GM18861 (cell line): Measurements from ENCODE around the gene ATP2A3.
"Not testable (repeated sequence)": the region's sequence is repeated elsewhere in the genome, so short reads cannot be mapped to it uniquely, and the experiment has no call there.

Experiments
- ATAC-seq: cut with Tn5 transposase; IDR thresholded peaks from one replicate; pipeline ENCODE4 v1.9.1; 2021; ENCODE audit not compliant: unreplicated experiment

ATP2A3 gene

DNA sequence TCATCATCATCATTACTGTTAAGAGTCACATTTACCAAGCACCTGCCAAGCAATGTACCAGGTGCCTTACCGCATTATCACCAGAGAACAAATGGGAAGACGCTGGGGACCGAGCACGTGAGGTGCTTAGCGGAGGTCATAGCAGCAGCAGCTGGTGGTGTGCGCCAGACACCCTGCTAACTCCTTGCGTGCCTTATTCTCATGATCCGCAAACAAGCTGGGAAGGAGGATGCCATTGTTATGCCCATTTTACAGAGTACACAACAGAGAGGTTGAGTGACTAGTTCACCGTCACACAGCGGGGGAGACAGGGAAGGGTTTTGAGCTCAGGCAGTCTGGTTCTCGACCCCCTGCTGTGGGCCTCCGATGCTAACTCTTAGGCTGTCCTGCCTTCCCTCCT, 7.3 kb downstream of the ATP2A3 start:
- no peak for ATAC-seq

- no peak for ATAC-seq
Measured at GRCh38 chr17:3956327-3956957, 7.8 kb downstream of the ATP2A3 start.

DNA sequence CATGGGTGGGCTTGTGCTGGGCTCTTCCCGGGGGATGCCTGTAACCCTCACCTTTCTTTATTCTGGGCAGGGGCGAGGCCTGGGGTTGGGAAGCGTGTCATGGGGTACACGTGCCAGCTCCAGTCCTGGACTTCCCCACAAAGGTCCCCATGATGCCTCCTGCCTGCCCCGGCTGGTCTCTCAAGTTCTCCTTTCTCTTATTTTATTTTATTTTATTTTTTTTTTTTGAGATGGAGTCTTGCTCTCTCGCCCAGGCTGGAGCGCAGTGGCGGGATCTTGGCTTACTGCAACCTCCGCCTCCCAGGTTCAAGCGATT, 8.6 kb downstream of the ATP2A3 start:
- no peak for ATAC-seq

- no peak for ATAC-seq
Measured at GRCh38 chr17:3954976-3955672, 9.1 kb downstream of the ATP2A3 start.

DNA sequence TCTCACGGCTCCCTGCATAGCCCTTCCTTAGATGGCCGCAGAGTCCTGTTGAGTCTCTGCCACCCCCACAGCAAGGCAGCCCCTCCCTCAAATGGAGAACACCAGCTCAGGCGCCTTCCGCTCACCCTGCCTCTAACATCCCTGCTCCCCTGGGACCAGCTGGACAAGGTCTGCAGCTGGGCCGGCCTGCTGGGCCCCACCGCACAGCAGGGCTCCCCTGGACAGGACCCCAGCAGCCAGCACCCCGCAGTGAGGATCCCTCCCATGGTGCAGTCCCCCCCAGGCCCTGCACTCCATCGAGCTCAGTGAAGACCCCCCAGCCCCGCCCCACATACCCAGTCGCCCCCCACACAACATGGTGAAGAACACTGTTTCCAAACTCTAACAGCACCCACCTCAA, 10.2 kb downstream of the ATP2A3 start:
- no peak for ATAC-seq

DNA sequence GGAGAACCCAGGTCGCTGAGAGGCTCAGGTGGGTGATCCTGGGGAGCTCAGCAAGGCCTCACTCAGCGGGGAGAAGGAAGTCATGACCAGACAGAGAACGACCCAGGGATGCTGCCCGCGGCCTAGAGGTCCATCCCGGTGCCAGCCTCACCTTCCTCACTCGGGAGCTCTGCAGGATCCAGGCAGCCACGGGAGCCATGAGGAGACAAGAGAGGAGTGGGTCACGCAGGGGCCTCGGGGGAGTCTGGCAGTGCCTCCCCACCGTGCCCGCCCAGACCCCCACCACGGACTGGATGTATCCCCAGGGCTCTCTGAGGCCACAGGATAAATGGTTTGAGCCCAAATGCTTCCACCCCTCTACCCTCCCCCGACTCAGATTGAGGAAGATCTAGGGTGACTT, 10.7 kb downstream of the ATP2A3 start:
- ATAC-seq, result no peak

DNA sequence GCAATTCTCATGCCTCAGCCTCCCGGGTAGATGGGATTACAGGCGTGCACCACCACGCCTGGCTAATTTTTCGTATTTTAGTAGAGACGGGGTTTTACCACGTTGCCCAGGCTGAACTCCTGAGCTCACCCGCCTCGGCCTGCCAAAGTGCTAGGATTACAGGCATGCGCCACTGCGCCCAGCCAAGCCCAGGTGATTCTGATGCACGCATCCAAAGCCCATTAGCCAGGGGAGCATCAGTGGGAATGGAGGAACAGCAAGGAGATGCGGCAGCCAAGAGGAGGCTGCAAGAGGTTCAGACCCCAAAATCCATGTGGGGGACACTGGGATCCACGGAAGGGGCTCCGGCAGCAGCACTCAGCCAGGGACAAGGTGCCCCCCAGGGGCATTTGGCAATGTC, 12.1 kb downstream of the ATP2A3 start:
- ATAC-seq, result no peak

GRCh38 chr17:3951420-3951819, 12.8 kb downstream of the ATP2A3 start:
- no peak for ATAC-seq

- ATAC-seq, result no peak
Measured at GRCh38 chr17:3951003-3951402, 13.2 kb downstream of the ATP2A3 start.

- ATAC-seq, result no peak
Measured at GRCh38 chr17:3950584-3950983, 13.7 kb downstream of the ATP2A3 start.

DNA sequence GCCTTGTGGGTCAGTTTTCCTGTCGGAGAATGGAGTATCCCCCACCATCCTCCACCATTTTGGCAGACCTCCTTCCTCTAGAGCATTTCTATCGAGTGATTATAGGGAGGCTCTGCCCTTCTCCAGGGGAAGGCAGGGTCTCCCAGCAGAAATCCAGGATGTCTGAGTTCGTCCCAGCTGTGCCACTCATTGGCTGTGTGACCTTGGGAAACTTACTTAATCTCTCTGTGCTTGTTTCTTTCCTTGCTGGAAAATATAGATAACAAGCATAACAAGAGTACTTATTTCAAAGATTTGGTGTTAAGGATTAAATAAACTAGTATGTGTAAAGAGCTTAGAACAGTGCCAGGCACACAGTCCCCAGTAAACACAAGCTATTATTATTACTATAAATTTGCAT, 14.8 kb downstream of the ATP2A3 start:
- no peak for ATAC-seq

- ATAC-seq, result not testable (repeated sequence)
Measured at GRCh38 chr17:3948551-3948950, 15.7 kb downstream of the ATP2A3 start.

DNA sequence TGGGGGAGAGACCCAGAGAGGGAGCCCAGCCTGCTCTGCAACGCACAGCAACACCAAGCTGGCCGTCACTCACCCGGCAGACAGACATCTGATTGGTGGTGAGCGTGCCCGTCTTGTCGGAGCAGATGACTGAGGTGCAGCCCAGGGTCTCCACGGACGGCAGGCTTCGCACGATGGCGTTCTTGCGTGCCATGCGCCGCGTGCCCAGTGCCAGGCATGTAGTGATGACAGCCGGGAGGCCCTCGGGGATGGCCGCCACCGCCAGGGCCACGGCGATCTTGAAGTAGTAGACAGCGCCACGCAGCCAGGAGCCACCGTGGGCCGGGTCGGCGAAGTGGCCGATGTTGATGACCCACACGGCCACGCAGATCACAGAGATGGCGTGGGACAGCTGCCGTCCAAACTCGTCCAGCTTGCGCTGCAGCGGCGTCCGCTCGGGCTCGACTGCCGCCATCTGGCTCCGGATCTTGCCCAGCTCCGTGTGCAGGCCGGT, 16.9 kb downstream of the ATP2A3 start:
- no peak for ATAC-seq

DNA sequence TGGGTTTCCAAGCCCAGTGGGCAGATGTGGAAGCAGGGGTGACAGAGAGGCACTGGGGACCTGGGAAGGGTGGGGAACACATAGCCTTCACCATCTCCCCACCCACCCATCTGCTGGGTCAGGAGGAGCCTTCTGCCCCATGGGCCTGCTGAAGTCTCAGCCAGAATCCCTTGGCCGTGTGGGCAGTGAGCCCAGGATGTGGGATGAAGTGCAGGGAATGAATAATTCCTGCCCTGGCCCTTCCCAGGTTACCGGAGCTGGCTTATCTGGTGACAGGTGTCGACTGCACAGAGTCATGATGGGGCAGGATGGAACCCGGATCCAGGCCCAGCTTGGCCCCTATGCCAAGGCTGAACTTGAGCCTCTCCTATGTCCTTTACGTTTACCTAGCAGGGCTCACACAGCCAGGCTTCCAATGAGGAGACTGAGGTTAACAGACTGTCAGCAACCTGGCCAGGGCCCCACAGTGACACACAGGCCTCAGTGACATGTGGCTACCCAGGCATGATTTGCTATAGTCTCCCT, 17.5 kb downstream of the ATP2A3 start:
- ATAC-seq, result no peak

- no peak for ATAC-seq
Measured at GRCh38 chr17:3944485-3945388, 19.5 kb downstream of the ATP2A3 start.

- no peak for ATAC-seq
Measured at GRCh38 chr17:3943240-3943891, 20.9 kb downstream of the ATP2A3 start.

DNA sequence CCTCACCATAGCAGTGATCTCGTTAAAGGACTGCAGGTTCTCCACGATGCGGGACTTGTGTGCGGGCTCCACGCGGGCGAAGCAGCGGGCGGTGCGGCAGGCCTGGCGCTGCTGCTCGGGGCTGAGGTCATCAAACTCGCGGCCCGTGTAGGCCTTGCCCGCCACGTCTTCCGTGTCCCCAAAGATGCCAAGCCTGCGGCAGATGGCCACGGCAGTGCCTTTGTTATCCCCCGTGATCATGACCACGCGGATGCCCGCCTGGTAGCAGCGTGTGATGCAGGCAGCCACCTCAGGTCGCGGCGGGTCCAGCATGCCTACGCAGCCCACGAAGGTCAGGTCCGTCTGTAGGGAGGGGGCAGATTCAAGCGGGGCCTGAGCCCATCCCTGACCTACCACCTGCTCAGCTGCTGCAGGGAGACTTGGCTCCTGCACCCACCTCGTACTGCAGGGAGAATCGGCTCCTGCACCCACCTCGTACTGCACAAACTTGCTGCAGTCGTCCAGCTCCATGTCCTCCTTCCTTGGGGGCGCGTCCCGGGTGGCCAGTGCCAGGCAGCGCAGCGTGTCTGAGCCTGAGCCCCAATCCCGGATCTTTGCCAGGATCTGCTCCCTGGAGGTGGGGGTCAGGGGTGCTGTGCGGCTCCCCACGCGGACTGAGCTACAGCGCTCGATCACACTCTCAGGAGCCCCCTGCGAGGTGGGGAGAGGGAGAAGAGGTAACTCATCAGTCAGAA, 23.1 kb downstream of the ATP2A3 start:
- no peak for ATAC-seq

DNA sequence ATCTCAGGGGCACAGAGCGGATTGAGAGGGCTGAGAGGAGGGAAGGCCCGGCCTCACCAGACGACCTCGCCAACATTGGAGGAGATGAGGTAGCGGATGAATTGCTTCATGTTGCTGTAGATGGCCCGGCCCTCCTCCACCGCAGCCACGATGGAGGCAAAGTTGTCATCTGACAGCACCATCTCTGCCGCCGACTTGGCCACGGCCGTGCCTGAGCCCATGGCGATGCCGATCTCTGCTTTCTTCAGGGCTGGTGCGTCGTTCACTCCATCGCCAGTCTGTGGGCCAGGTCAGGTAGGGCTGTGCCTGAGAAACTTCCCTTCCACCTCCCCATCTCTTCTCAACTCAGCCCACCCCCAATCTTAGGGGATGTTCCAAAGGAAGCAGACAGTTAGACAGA, 26.9 kb downstream of the ATP2A3 start:
- no peak for ATAC-seq

GRCh38 chr17:3935825-3936355, 28.3 kb downstream of the ATP2A3 start:
- no peak for ATAC-seq

DNA sequence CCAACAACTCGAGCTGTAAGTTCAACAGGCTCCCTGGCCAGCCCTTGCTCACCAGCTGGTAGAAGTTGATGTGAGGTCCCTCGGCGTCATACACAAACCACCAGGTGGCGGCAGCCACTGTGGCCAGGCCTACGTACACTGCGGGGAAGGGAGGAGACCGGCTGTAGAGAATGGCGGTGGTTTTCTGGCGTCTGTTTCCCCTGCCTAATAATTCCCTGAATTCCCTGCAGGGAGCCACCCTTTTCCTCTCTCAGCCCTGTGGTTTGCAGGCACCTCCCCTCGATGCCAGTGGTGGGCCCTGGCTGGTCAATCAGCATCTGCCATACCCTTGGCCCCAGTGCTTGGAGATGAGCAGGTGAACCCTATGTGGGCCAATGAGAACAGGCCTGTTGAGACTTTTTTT, 29.1 kb downstream of the ATP2A3 start:
- no peak for ATAC-seq
